ENCODE measurements around the gene OR1F1. TPM values are rescaled to one million over a fixed set of nuclear protein-coding genes. Genes with fewer than 3 reads are reported as not detected.

The OR1F1 gene
- total RNA-seq, 1 donor from 2014 or later: not detected

- no peak for DNase-seq
Measured at GRCh38 chr16:3249020-3249419, 61.0 kb downstream of the OR1F1 start.

DNA sequence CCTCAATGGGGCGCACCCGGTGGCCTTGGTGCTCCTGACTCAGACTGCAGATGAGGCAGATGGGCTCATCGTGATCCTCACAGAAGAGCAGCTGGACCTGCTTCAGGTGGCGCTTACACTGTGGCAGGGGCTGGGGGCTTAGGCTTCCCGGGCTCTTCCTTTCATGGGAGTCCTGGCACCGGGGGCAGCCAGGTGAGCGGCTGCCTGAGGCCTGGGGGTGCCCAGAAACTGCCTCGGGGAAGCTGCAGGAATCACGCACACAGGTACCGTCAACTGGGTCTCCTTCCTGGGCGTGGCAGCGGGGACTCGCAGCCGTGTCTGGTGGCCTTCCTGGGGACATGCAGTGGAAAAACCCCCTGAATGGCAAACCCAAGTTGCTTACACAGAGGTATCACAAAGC is 61.4 kb downstream of the OR1F1 start:
- no peak for DNase-seq

DNA sequence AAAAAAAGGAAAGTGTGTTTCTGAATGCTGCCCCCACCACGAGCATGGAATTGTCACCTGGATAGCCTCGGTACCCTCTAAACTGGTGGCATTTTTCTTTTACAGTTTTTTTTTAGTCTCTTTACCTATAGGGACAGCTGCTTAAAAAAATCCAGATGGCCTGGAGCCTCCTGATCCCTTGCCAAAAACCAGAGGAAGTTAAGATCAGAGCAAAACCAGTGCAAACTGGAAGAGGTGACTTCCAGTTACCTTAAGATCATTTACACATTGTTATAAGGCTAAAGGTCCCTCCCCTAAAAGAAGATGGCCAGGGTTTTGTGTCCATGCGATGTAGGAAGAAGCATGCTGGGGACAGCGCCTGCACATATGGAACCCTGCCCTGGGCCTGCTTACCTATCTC is 65.0 kb downstream of the OR1F1 start:
- DNase-seq: no peak

- DNase-seq: no peak
Measured at GRCh38 chr16:3254309-3254708, 66.3 kb downstream of the OR1F1 start.

Other genes with a start within 250 kb of the OR1F1 start
- not detected in 2 replicates for gene KREMEN2, start 223.9 kb upstream of the OR1F1 start, total RNA-seq
- gene PAQR4, start 218.9 kb upstream of the OR1F1 start, total RNA-seq: 9.4 and 12.8 TPM in 2 replicates
- gene PKMYT1, start 207.8 kb upstream of the OR1F1 start, total RNA-seq: 4.4 and 10.6 TPM in 2 replicates
- not detected in 2 replicates for gene CLDN9, start 175.3 kb upstream of the OR1F1 start, total RNA-seq
- gene CLDN6, start 170.0 kb upstream of the OR1F1 start, total RNA-seq: not detected in 2 replicates
- gene TNFRSF12A, start 167.8 kb upstream of the OR1F1 start, total RNA-seq: 45.4 and 48.2 TPM in 2 replicates
- 2.6 and 5.2 TPM in 2 replicates for gene HCFC1R1, start 164.3 kb upstream of the OR1F1 start, total RNA-seq
- gene THOC6, start 164.2 kb upstream of the OR1F1 start, total RNA-seq: 21.4 and 25.4 TPM in 2 replicates
- gene BICDL2, start 151.3 kb upstream of the OR1F1 start, total RNA-seq: not detected in 2 replicates
- 0.09 TPM in 1 of 2 replicates, not detected in the other for gene MMP25, start 141.6 kb upstream of the OR1F1 start, total RNA-seq
- gene IL32, start 122.6 kb upstream of the OR1F1 start, total RNA-seq: 29.5 and 133 TPM in 2 replicates
- not detected in 2 replicates for gene ZSCAN10, start 88.9 kb upstream of the OR1F1 start, total RNA-seq
- 26.2 and 30.2 TPM in 2 replicates for gene ZNF205, start 75.6 kb upstream of the OR1F1 start, total RNA-seq
- 6.6 and 14.6 TPM in 2 replicates for gene ZNF213, start 53.2 kb upstream of the OR1F1 start, total RNA-seq
- gene ZNF200, start 47.0 kb downstream of the OR1F1 start, total RNA-seq: 11.2 and 11.6 TPM in 2 replicates
- gene MEFV, start 68.4 kb downstream of the OR1F1 start, total RNA-seq: under 0.01 and 0.05 TPM in 2 replicates
- 57.5 and 59.4 TPM in 2 replicates for gene ZNF263, start 95.3 kb downstream of the OR1F1 start, total RNA-seq
- gene TIGD7, start 117.2 kb downstream of the OR1F1 start, total RNA-seq: 2.4 and 3.4 TPM in 2 replicates
- gene ZNF75A, start 117.3 kb downstream of the OR1F1 start, total RNA-seq: 19.6 and 23.5 TPM in 2 replicates
- not detected in 2 replicates for gene OR2C1, start 167.7 kb downstream of the OR1F1 start, total RNA-seq
- 12.4 and 12.6 TPM in 2 replicates for gene ZSCAN32, start 212.8 kb downstream of the OR1F1 start, total RNA-seq
- gene ZNF174, start 213.0 kb downstream of the OR1F1 start, total RNA-seq: 6.4 and 8.0 TPM in 2 replicates